ENCODE measurements around the gene UTS2R.
"Not testable (repeated sequence)": the region's sequence is repeated elsewhere in the genome, so short reads cannot be mapped to it uniquely, and the experiment has no call there.

UTS2R gene

GRCh38 chr17:82347994-82348393 lies 23.6 kb upstream of the UTS2R start:
- 89 to 90% methylated on average over 11 of the region's 11 CpGs for whole genome bisulfite sequencing, 2 experiments

DNA sequence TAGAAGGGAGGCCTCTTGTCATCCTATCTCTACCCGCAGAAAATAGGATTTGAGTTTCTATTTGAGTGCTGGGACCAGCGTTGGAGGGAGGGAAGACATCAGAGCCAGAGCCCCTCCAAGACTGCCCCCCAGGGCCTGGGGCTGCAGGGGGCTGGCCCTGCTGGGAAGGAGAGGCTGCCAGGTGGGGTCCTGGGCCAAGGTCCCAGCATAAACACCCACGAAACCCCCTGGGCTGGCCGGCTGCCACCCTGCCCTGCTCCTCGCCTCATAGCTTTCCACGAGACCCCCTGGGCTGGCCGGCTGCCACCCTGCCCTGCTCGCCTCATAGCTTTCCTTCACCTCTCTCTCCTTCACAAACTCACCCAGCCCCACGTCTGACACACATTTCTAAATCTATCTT lies 23.1 kb upstream of the UTS2R start:
- no peak overlapping the region for H3K27ac ChIP-seq (ENCODE audit: insufficient read depth, low read depth, low read length, poor library complexity, severe bottlenecking)
- WGBS, 2 experiments: 83 to 90% methylated on average over 9 of the region's 9 CpGs
- H3K9me3 ChIP-seq (ENCODE audit: control insufficient read depth, low read length): no peaks in the 10 kb centered on the region
- no peaks in the 10 kb centered on the region for H3K36me3 ChIP-seq (ENCODE audit: control insufficient read depth, insufficient read depth, low read length)
- H3K4me3 ChIP-seq (ENCODE audit: insufficient read depth, low read depth, low read length): no peak overlapping the region
- peaks cover 4% of the 10 kb centered on the region for H3K27me3 ChIP-seq (ENCODE audit: control insufficient read depth, insufficient read depth, low read length, poor library complexity, severe bottlenecking)
- H3K4me1 ChIP-seq (ENCODE audit: control insufficient read depth, insufficient read depth, low read length): peaks cover 9% of the 10 kb centered on the region

More at GRCh38 chr17:82347994-82348393, 23.6 kb upstream of the UTS2R start:
- H3K4me1 ChIP-seq (ENCODE audit: control insufficient read depth, insufficient read depth, low read length); H3K9me3 ChIP-seq (ENCODE audit: control insufficient read depth, low read length); H3K27ac ChIP-seq (ENCODE audit: insufficient read depth, low read depth, low read length, poor library complexity, severe bottlenecking); H3K36me3 ChIP-seq (ENCODE audit: control insufficient read depth, insufficient read depth, low read length); H3K27me3 ChIP-seq (ENCODE audit: control insufficient read depth, insufficient read depth, low read length, poor library complexity, severe bottlenecking); H3K4me3 ChIP-seq (ENCODE audit: insufficient read depth, low read depth, low read length): not testable (repeated sequence)

DNA sequence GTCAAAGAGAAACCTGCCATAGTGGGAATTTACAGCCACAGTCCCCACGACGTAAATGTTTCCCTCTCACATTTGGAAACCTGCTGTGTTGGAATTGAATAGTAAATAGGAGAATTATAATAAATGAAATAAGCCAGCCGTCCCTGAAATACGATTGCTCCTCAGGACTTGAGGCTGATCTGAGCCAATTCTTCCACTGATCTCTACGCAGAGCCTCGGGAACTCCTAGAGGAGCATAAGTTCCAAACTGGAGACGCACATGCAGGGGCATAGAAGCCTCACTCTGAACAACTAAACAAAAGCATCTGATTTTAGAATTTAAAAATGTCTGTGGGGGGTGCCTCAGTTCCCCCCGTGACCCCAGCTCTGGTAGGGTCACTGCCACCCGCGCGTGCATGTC lies 22.7 kb upstream of the UTS2R start:
- Histone ChIP-seq H3K9me3 (ENCODE audit: control insufficient read depth, low read length) (no peaks in the 10 kb centered on the region), H3K4me1 (ENCODE audit: control insufficient read depth, insufficient read depth, low read length) (peaks cover 9% of the 10 kb centered on the region), H3K4me3 (ENCODE audit: insufficient read depth, low read depth, low read length) (no peak overlapping the region), H3K27me3 (ENCODE audit: control insufficient read depth, insufficient read depth, low read length, poor library complexity, severe bottlenecking) (peaks cover 4% of the 10 kb centered on the region), H3K36me3 (ENCODE audit: control insufficient read depth, insufficient read depth, low read length) (no peaks in the 10 kb centered on the region), H3K27ac (ENCODE audit: insufficient read depth, low read depth, low read length, poor library complexity, severe bottlenecking) (no peak overlapping the region)
- WGBS, 2 experiments: 90 to 92% methylated on average over 11 of the region's 11 CpGs

DNA sequence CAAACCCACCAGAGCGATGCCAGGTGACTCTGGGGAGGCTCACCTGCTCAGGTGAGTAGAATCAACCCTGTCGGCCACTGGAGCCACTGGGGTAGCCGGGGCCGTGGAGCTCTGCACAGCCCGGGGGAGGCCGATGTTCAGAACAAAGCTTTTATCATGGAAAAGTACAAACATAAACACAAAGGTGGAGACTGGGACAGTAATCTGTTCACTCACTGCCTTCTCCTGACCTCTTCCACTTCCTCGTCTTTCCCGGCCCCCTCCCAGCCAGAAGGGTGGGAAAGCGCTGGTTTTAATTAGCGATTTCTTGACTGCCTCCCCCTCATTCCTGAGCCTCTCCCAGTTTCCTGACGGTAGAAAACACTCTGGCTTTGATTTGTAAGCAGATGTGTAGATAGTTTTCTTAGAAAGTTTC lies 22.3 kb upstream of the UTS2R start:
- H3K4me3 ChIP-seq (ENCODE audit: insufficient read depth, low read depth, low read length): no peak overlapping the region
- peaks cover 9% of the 10 kb centered on the region for H3K4me1 ChIP-seq (ENCODE audit: control insufficient read depth, insufficient read depth, low read length)
- no peaks in the 10 kb centered on the region for H3K9me3 ChIP-seq (ENCODE audit: control insufficient read depth, low read length)
- H3K27ac ChIP-seq (ENCODE audit: insufficient read depth, low read depth, low read length, poor library complexity, severe bottlenecking): no peak overlapping the region
- H3K36me3 ChIP-seq (ENCODE audit: control insufficient read depth, insufficient read depth, low read length): no peaks in the 10 kb centered on the region
- peaks cover 4% of the 10 kb centered on the region for H3K27me3 ChIP-seq (ENCODE audit: control insufficient read depth, insufficient read depth, low read length, poor library complexity, severe bottlenecking)
- 80 to 81% methylated on average over 11 of the region's 11 CpGs for WGBS, 2 experiments

DNA sequence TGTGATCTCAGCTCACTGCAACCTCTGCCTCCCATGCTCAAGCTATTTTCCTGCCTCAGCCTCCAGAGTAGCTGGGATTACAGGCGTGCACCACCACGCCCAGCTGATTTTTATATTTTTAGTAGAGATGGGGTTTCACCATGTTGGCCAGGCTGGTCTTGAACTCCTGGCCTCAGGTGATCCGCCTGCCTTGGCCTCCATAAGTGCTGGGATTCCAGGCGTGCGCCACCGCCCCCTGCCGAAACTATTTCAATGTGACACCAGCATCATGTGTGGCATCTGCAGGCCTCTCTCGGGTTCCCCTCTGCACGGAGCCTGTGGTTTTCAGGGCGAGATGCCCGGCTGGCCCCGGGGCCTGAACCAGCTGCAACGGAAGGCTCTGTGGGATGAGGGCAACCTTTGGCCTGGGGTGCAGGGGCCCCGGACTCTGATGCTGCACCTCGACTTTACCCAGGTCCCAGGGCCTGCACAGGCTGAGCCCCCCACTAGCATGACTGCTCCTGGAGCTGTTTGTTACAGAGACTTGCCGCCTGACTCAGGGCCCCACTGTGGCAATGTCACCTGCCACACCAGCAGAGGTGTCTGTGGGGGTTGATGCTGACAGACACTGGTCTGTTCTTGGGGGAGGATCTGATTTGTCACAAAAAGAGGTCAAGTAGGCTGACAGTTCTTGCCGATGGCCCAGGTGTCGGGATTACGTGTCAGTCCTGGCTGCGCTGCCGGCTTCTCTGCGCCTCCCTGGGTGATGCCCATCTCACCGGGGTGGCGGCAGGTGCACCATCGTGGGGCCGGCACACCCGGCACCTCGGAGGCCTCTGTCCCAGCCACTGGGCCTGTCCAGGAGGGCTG lies 21.2 kb upstream of the UTS2R start:
- H3K4me3 ChIP-seq (ENCODE audit: insufficient read depth, low read depth, low read length): no peak overlapping the region
- WGBS, 2 experiments: 93 to 94% methylated on average over 28 of the region's 28 CpGs

DNA sequence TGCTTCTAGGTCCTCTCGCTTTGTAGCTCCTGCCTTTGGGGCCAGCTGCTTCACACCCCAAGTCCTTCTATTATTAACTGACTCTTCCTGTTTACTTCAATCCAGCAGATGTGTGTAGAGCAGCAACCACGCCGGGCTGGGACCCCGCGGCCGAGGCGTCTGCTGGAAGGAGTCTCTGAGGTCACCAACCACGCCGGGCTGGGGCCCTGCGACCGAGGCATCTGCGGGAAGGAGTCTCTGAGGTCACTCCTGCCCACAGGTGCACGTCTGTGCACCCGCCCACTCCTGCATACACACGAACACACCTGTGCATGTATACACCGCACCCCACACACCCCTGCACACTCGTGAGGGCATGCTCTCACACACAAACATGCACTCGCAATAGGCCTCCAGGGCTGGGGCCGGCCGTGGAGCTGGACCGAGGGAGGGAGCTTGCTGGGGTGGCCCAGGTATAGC lies 20.3 kb upstream of the UTS2R start:
- Histone ChIP-seq H3K36me3 (ENCODE audit: control insufficient read depth, insufficient read depth, low read length) (no peaks in the 10 kb centered on the region), H3K27ac (ENCODE audit: insufficient read depth, low read depth, low read length, poor library complexity, severe bottlenecking) (no peak overlapping the region), H3K9me3 (ENCODE audit: control insufficient read depth, low read length) (no peaks in the 10 kb centered on the region), H3K27me3 (ENCODE audit: control insufficient read depth, insufficient read depth, low read length, poor library complexity, severe bottlenecking) (peaks cover 4% of the 10 kb centered on the region), H3K4me3 (ENCODE audit: insufficient read depth, low read depth, low read length) (no peak overlapping the region), H3K4me1 (ENCODE audit: control insufficient read depth, insufficient read depth, low read length) (no peaks in the 10 kb centered on the region)
- 92 to 94% methylated on average over 21 of the region's 21 CpGs for WGBS, 2 experiments

More for the DNA sequence above, 21.2 kb upstream of the UTS2R start:
- no peak overlapping the region for H3K27ac ChIP-seq (ENCODE audit: insufficient read depth, low read depth, low read length, poor library complexity, severe bottlenecking)
- H3K36me3 ChIP-seq (ENCODE audit: control insufficient read depth, insufficient read depth, low read length): no peaks in the 10 kb centered on the region
- H3K27me3 ChIP-seq (ENCODE audit: control insufficient read depth, insufficient read depth, low read length, poor library complexity, severe bottlenecking): peaks cover 4% of the 10 kb centered on the region
- no peaks in the 10 kb centered on the region for H3K4me1 ChIP-seq (ENCODE audit: control insufficient read depth, insufficient read depth, low read length)
- H3K9me3 ChIP-seq (ENCODE audit: control insufficient read depth, low read length): no peaks in the 10 kb centered on the region

DNA sequence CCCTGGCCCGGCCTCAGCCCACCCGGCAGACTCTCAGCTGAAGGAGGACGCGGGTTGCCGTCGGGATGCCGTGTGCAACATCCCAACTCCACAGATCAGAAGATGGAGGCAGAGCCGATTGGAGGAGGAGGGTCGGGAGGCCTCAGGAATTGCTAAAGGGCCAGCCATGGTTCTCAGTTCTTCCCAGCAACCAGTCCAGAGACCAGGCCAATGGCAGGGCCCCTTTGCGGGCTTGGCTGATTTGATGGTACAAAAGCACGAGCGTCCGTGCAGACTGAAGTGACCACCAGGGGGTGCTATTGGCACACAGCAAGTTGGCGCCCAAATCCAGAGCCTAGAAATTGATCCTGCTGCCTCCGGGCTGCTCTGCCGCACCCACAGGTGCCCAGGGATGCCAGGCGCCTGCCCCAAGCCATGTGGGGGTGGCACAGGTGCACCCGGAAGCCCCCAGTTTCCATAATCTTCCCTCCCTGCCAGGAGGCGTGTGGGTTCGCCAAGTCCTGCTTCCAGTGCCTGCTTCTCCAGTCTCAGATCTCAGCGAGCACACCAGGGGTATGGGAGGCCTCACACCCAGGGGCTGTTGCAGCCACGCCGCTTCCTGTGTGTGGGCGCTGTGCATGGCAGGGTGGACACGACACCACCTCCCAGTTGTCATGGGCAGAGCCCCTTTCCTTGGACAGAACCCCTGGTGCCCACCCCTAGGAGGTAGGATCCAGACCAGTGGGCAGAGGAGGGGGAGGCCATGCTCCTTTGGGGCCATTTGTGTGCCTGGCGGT lies 19.7 kb upstream of the UTS2R start:
- WGBS, 2 experiments: 50 to 51% methylated on average over 26 of the region's 26 CpGs
- no peak overlapping the region for H3K27ac ChIP-seq (ENCODE audit: insufficient read depth, low read depth, low read length, poor library complexity, severe bottlenecking)
- no peaks in the 10 kb centered on the region for H3K36me3 ChIP-seq (ENCODE audit: control insufficient read depth, insufficient read depth, low read length)
- H3K4me3 ChIP-seq (ENCODE audit: insufficient read depth, low read depth, low read length): no peak overlapping the region
- peaks cover 4% of the 10 kb centered on the region for H3K27me3 ChIP-seq (ENCODE audit: control insufficient read depth, insufficient read depth, low read length, poor library complexity, severe bottlenecking)
- no peaks in the 10 kb centered on the region for H3K9me3 ChIP-seq (ENCODE audit: control insufficient read depth, low read length)
- H3K4me1 ChIP-seq (ENCODE audit: control insufficient read depth, insufficient read depth, low read length): no peaks in the 10 kb centered on the region

DNA sequence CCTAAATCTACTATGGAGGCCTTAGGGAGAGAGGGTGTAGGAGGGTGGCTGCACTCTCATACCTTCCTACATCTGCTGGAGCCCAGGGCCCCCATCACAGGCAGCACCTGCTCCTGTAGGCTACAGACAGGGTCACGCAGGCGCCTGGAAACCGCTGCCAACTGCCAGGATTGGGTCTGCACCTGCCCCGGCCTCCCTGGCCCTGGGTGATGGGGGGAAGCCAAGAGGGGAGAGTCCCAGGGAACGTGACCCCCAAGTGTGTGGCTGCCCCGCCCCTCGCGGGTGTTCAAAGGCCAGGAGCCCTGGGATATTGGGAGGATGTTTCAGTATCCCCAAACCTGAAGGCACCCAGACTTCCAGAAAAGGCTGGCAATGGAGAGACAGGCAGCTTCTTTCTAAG lies 18.1 kb upstream of the UTS2R start:
- Histone ChIP-seq H3K4me1 (ENCODE audit: control insufficient read depth, insufficient read depth, low read length) (no peaks in the 10 kb centered on the region), H3K9me3 (ENCODE audit: control insufficient read depth, low read length) (no peaks in the 10 kb centered on the region), H3K27ac (ENCODE audit: insufficient read depth, low read depth, low read length, poor library complexity, severe bottlenecking) (no peak overlapping the region), H3K36me3 (ENCODE audit: control insufficient read depth, insufficient read depth, low read length) (no peaks in the 10 kb centered on the region), H3K27me3 (ENCODE audit: control insufficient read depth, insufficient read depth, low read length, poor library complexity, severe bottlenecking) (peaks cover 4% of the 10 kb centered on the region), H3K4me3 (ENCODE audit: insufficient read depth, low read depth, low read length) (no peak overlapping the region)
- WGBS, 2 experiments: 91 to 94% methylated on average over 8 of the region's 8 CpGs

DNA sequence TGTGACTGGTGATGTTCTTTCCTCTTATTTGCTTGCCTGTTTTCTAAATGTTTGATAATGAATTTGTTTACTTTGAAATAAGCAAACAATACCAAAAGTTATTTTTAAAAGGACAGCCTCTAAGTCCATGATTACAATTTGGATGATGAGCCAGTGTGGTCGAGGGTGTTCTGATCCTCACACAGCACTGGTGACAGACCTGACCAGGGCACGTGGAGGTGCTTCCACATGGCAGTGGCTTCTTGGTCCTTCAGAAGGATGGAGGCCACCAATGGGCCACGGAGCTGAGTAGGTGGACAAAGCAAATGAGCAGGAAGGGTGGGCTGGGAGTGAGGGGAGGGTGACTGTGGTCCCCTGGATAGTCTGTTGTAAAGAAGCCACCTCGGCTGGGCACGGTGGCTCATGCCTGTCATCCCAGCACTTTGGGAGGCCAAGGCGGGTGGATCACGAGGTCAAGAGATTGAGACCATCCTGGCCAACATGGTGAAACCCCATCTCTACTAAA lies 16.7 kb upstream of the UTS2R start:
- H3K4me3 ChIP-seq (ENCODE audit: insufficient read depth, low read depth, low read length): no peak overlapping the region
- no peaks in the 10 kb centered on the region for H3K36me3 ChIP-seq (ENCODE audit: control insufficient read depth, insufficient read depth, low read length)
- H3K27me3 ChIP-seq (ENCODE audit: control insufficient read depth, insufficient read depth, low read length, poor library complexity, severe bottlenecking): no peaks in the 10 kb centered on the region
- 92 to 96% methylated on average over 7 of the region's 7 CpGs for WGBS, 2 experiments
- no peak overlapping the region for H3K27ac ChIP-seq (ENCODE audit: insufficient read depth, low read depth, low read length, poor library complexity, severe bottlenecking)
- no peaks in the 10 kb centered on the region for H3K4me1 ChIP-seq (ENCODE audit: control insufficient read depth, insufficient read depth, low read length)
- no peaks in the 10 kb centered on the region for H3K9me3 ChIP-seq (ENCODE audit: control insufficient read depth, low read length)

DNA sequence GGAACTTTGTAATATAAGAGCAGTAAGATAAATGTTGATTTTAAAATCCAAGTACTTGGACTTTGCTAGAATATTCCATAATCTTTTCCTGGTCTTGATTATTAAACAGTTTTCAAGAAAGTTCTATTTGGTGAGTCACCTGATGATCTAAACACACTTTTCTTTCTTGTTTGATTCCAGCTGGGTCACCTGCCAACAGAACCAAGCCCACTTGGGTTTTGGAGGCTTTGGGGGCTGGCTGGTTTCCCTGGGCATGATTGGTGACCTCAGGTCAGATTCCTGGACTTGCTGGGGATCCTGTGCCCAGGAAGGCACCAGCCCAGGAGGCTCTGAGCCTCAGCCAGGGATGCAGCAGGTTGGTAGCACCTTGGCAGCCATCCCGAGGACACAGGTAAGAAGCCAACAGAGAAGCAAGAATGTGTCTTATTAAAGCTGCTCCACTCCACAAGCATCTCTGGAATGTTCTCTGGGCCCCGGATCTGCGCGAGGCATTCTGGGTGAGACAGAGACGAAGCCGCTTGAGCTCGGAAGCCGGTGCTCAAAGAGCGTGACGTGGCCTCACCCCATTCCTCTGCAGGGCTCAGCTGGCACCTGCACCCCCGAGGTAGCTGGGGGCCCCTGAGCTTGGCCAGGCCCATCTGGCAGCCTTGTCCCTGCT lies 15.7 kb upstream of the UTS2R start:
- 90 to 93% methylated on average over 11 of the region's 11 CpGs for WGBS, 2 experiments
- Histone ChIP-seq H3K27me3 (ENCODE audit: control insufficient read depth, insufficient read depth, low read length, poor library complexity, severe bottlenecking) (no peaks in the 10 kb centered on the region), H3K4me1 (ENCODE audit: control insufficient read depth, insufficient read depth, low read length) (no peaks in the 10 kb centered on the region), H3K9me3 (ENCODE audit: control insufficient read depth, low read length) (no peaks in the 10 kb centered on the region), H3K36me3 (ENCODE audit: control insufficient read depth, insufficient read depth, low read length) (no peaks in the 10 kb centered on the region), H3K27ac (ENCODE audit: insufficient read depth, low read depth, low read length, poor library complexity, severe bottlenecking) (no peak overlapping the region), H3K4me3 (ENCODE audit: insufficient read depth, low read depth, low read length) (no peak overlapping the region)

Measured in ectodermal cell (in vitro differentiated cells).